GM18508 (cell line): Measurements from ENCODE around the gene OR4C45.
"Not testable (repeated sequence)": the region's sequence is repeated elsewhere in the genome, so short reads cannot be mapped to it uniquely, and the experiment has no call there.

Experiments used
- ATAC-seq: cut with Tn5 transposase; IDR thresholded peaks from one replicate; pipeline ENCODE4 v1.9.1; 2021; ENCODE audit warnings: moderate number of reproducible peaks; ENCODE audit not compliant: insufficient read depth, unreplicated experiment

Gene OR4C45

GRCh38 chr11:50032574-50032973 is at the start of gene OR4C45:
OR4C45 (plus strand) TSS chr11:50032874.
- ATAC-seq = no peak

GRCh38 chr11:49995565-49995964 is 37.1 kb upstream of the OR4C45 start:
- ATAC-seq = no peak

GRCh38 chr11:50030193-50030592 is 2.5 kb upstream of the OR4C45 start:
- no peak for ATAC-seq

- not testable (repeated sequence) for ATAC-seq
Measured at GRCh38 chr11:50036239-50036638, 3.6 kb downstream of the OR4C45 start.

- ATAC-seq = no peak
Measured at GRCh38 chr11:50037251-50037650, 4.6 kb downstream of the OR4C45 start.

- no peak for ATAC-seq
Measured at GRCh38 chr11:50044647-50045046, 12.0 kb downstream of the OR4C45 start.

- ATAC-seq = not testable (repeated sequence)
Measured at GRCh38 chr11:50063056-50063455, 30.4 kb downstream of the OR4C45 start.

GRCh38 chr11:50070389-50070788 is 37.7 kb downstream of the OR4C45 start:
- ATAC-seq = no peak

- no peak for ATAC-seq
Measured at GRCh38 chr11:50071584-50072225, 39.0 kb downstream of the OR4C45 start.

- ATAC-seq = no peak
Measured at GRCh38 chr11:50072226-50073112, 39.8 kb downstream of the OR4C45 start.

GRCh38 chr11:50073113-50074105 is 40.7 kb downstream of the OR4C45 start:
- ATAC-seq = no peak

- ATAC-seq = no peak
Measured at GRCh38 chr11:50074161-50074560, 41.5 kb downstream of the OR4C45 start.

GRCh38 chr11:50075856-50076255 is 43.2 kb downstream of the OR4C45 start:
- ATAC-seq = no peak

- ATAC-seq = no peak
Measured at GRCh38 chr11:50077526-50077925, 44.9 kb downstream of the OR4C45 start.

GRCh38 chr11:50078001-50078400 is 45.3 kb downstream of the OR4C45 start:
- no peak for ATAC-seq

GRCh38 chr11:50078946-50079345 is 46.3 kb downstream of the OR4C45 start:
- not testable (repeated sequence) for ATAC-seq

- ATAC-seq = no peak
Measured at GRCh38 chr11:50080256-50080655, 47.6 kb downstream of the OR4C45 start.
